ENCODE measurements around the gene NDUFS8.

- no peak for TF ChIP-seq POLR2A (IDR thresholded peaks at IDR 0.05; ENCODE audit: low read length)
- TF ChIP-seq GATA1 (IDR thresholded peaks at IDR 0.05; ENCODE audit: low read depth, low read length), result no peak
Observed at GRCh38 chr11:68026391-68027105, 3.9 kb upstream of the NDUFS8 start.

Data from erythroblast (primary cell).